ENCODE data around the gene ITGA2.

ITGA2 gene

GRCh38 chr5:53068291-53068836 lies 79.2 kb downstream of the ITGA2 start:
- H3K27ac ChIP-seq, result no peak overlapping the region
- TF ChIP-seq ZFX (IDR thresholded peaks at IDR 0.05), result no peak
- TF ChIP-seq, protein P1, sequence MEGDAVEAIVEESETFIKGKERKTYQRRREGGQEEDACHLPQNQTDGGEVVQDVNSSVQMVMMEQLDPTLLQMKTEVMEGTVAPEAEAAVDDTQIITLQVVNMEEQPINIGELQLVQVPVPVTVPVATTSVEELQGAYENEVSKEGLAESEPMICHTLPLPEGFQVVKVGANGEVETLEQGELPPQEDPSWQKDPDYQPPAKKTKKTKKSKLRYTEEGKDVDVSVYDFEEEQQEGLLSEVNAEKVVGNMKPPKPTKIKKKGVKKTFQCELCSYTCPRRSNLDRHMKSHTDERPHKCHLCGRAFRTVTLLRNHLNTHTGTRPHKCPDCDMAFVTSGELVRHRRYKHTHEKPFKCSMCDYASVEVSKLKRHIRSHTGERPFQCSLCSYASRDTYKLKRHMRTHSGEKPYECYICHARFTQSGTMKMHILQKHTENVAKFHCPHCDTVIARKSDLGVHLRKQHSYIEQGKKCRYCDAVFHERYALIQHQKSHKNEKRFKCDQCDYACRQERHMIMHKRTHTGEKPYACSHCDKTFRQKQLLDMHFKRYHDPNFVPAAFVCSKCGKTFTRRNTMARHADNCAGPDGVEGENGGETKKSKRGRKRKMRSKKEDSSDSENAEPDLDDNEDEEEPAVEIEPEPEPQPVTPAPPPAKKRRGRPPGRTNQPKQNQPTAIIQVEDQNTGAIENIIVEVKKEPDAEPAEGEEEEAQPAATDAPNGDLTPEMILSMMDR (conservative IDR thresholded peaks at IDR 0.05), result no peak

DNA sequence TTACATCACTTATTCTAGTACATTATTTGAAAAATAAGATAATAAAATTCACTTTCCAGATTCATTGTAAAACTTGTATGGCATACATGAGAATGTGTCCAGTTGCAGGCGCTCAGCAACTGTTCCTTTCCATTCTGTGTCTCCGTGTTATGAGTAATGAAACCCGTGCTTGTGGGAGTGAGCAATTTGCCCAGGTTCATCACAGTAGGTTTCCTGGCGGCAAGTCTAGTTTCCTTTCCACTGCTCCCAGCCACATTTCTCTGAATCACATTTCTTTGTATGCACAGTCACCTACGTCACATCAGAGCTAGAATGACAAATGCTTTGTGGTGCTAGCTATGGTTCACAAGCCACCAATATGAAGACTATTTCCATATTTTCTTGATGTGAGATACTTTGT lies 80.5 kb downstream of the ITGA2 start:
- no peak overlapping the region for H3K27ac ChIP-seq
- TF ChIP-seq, protein P1 (conservative IDR thresholded peaks at IDR 0.05), result no peak
- TF ChIP-seq ZFX (IDR thresholded peaks at IDR 0.05), result no peak

DNA sequence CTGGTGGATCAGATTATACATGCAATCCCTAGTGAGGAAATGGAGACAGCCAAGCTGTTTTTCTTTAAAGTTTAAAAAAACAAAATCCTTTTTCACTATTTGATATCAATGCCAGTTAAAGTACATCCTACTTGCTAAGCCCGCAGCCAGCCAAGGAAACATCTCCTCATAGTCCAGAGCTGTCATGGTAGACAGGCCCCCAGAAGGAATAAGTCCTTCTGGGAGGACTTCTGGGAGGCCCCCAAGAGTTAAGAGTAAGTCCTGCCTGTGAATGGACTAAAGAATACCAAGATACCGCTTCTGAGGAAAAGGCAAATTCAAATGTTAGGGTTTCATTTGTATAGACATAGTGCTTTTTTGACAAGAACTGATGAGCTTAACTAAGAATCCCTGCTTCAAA lies 82.1 kb downstream of the ITGA2 start:
- TF ChIP-seq, protein P1 (conservative IDR thresholded peaks at IDR 0.05), result no peak
- TF ChIP-seq ZFX (IDR thresholded peaks at IDR 0.05), result no peak
- no peak overlapping the region for H3K27ac ChIP-seq

DNA sequence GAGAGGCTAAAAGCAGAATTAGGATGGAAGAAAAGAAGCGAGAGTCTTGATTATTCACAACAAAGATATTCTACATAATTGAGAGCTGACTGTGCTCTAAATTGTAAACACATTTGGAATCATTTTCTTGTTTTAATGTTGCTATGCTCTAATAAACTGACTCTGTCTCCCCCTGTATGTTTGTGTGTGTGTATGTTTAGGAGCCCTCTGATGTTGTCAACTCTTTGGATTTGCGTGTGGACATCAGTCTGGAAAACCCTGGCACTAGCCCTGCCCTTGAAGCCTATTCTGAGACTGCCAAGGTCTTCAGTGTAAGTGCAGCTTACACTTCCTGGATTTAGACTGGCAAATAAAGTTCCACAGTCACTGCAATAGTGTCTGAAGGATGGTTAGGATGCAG lies 82.6 kb downstream of the ITGA2 start:
- TF ChIP-seq ZFX (IDR thresholded peaks at IDR 0.05), result no peak
- TF ChIP-seq, protein P1 (conservative IDR thresholded peaks at IDR 0.05), result no peak
- no peak overlapping the region for H3K27ac ChIP-seq

GRCh38 chr5:53073348-53073747 lies 84.2 kb downstream of the ITGA2 start:
- H3K27ac ChIP-seq, result no peak overlapping the region
- TF ChIP-seq, protein P1 (conservative IDR thresholded peaks at IDR 0.05), result no peak
- no peak for TF ChIP-seq ZFX (IDR thresholded peaks at IDR 0.05)

GRCh38 chr5:53076014-53076583 lies 86.9 kb downstream of the ITGA2 start:
- TF ChIP-seq ZFX (IDR thresholded peaks at IDR 0.05), result no peak
- TF ChIP-seq, protein P1 (conservative IDR thresholded peaks at IDR 0.05), result no peak
- no peak overlapping the region for H3K27ac ChIP-seq

GRCh38 chr5:53080271-53080670 lies 91.1 kb downstream of the ITGA2 start:
- no peak overlapping the region for H3K27ac ChIP-seq
- no peak for TF ChIP-seq ZFX (IDR thresholded peaks at IDR 0.05)
- TF ChIP-seq, protein P1 (conservative IDR thresholded peaks at IDR 0.05), result no peak

Data from C4-2B (cell line).